OCI-LY7 (cell line): ENCODE results near the gene INSM1. TPM values are rescaled to one million over a fixed set of nuclear protein-coding genes. Genes with fewer than 3 reads are reported as not detected.

Source experiments
- BruUV-seq: library from RNA; stranded (reverse); fragments of 400-500 nt; replicated peaks from 2 replicates; lab custom pipeline; 2021; lab: Mats Ljungman, UMichigan
- CTCF ChIA-PET: fragments of 300-600 bp; sonication (Branson Sonifier 250); formaldehyde crosslinking; loops from one replicate; lab custom pipeline; 2022; ENCODE audit warnings: antibody characterized with exemption; ENCODE audit not compliant: unreplicated experiment; lab: Charles Lee
- POLR2A ChIA-PET: fragments of 300-600 bp; sonication (Branson Sonifier 250); formaldehyde crosslinking; loops from one replicate; lab custom pipeline; 2022; ENCODE audit warnings: antibody characterized with exemption; lab: Charles Lee
- DNase-seq: peaks from one replicate; pipeline ENCODE4 v3.0.0-alpha.2; 2015; ENCODE audit warnings: low spot score
- H2AFZ ChIP-seq: fragments of 200-600 bp; sonication (generic), shearing (Covaris generic); 2 replicates; pipeline ENCODE4 v1.6.1; 2014; ENCODE audit warnings: mild to moderate bottlenecking, antibody characterized with exemption, low read length, moderate library complexity
- H3K27ac ChIP-seq: fragments of 200-600 bp; sonication (generic); 2 replicates; pipeline ENCODE4 v1.5.1; 2014; ENCODE audit warnings: mixed run types, low read depth, mild to moderate bottlenecking, moderate library complexity, low read length, inconsistent platforms; ENCODE audit not compliant: poor library complexity, severe bottlenecking
- H3K36me3 ChIP-seq: fragments of 200-600 bp; sonication (generic); 2 replicates; pipeline ENCODE4 v1.6.1; 2014; ENCODE audit warnings: mild to moderate bottlenecking, antibody characterized with exemption, low read length, moderate library complexity, mixed read lengths; ENCODE audit not compliant: insufficient read depth
- H3K4me1 ChIP-seq: fragments of 200-600 bp; sonication (generic); 2 replicates; pipeline ENCODE4 v1.5.1; 2014; ENCODE audit warnings: mild to moderate bottlenecking, low read length; ENCODE audit not compliant: insufficient read depth, poor library complexity, severe bottlenecking
- H3K4me2 ChIP-seq: fragments of 200-600 bp; sonication (generic); 2 replicates; pipeline ENCODE4 v1.6.1; 2014; ENCODE audit warnings: mild to moderate bottlenecking, low read length
- H3K4me3 ChIP-seq: fragments of 200-600 bp; sonication (generic); 2 replicates; pipeline ENCODE4 v1.5.1; 2014; ENCODE audit warnings: mild to moderate bottlenecking, low read depth, low read length; ENCODE audit not compliant: poor library complexity, severe bottlenecking
- H3K79me2 ChIP-seq: fragments of 200-600 bp; sonication (generic); 2 replicates; pipeline ENCODE4 v1.6.1; 2016; ENCODE audit warnings: low read depth, mild to moderate bottlenecking, low read length, moderate library complexity, mixed read lengths; ENCODE audit not compliant: insufficient read depth
- H3K9me2 ChIP-seq: fragments of 200-600 bp; sonication (generic); 2 replicates; pipeline ENCODE4 v1.6.1; 2016; ENCODE audit warnings: mild to moderate bottlenecking, low read length, mixed read lengths; ENCODE audit not compliant: insufficient read depth
- H3K9me3 ChIP-seq: fragments of 200-600 bp; sonication (generic); 2 replicates; pipeline ENCODE4 v1.6.1; 2014; ENCODE audit warnings: mild to moderate bottlenecking, mixed run types, low read length, mixed read lengths
- H4K20me1 ChIP-seq: fragments of 200-600 bp; sonication (generic); 2 replicates; pipeline ENCODE4 v1.6.1; 2014; ENCODE audit warnings: mild to moderate bottlenecking, antibody characterized with exemption, low read length, moderate library complexity, mixed read lengths; ENCODE audit not compliant: insufficient read depth
- CTCF ChIP-seq: fragments of 200-600 bp; sonication (generic); conservative IDR thresholded peaks from 2 replicates; pipeline ENCODE4 v1.5.1; 2014; ENCODE audit warnings: mild to moderate bottlenecking, antibody characterized with exemption, low read length, moderate library complexity, mixed read lengths
- EZH2phosphoT487 ChIP-seq: fragments of 200-600 bp; sonication (generic); IDR thresholded peaks from 2 replicates; pipeline ENCODE4 v1.6.1; 2018; ENCODE audit warnings: low read depth, borderline replicate concordance, mild to moderate bottlenecking, mixed run types, antibody characterized with exemption, low read length, moderate library complexity, mixed read lengths
- intact Hi-C: fragments of 100-400 bp; cut with micrococcal nuclease; formaldehyde crosslinking; loops from one replicate; pipeline ENCODE4 v1.10.0; 2022; ENCODE audit not compliant: unreplicated experiment
- total RNA-seq, 2 experiments: library from RNA; depleted of rRNA in 1 of 2; stranded (reverse); fragments of >200 nt in 1 of 2; shearing (Covaris generic) in 1 of 2; gene quantifications; 2 replicates each; pipeline ENCODE4 v1.2.3, GENCODE V29; 2014 to 2022

Gene INSM1
- total RNA-seq, 2 experiments from 2014 or later, result not detected

GRCh38 chr20:20395087-20395486 lies 27.2 kb downstream of the INSM1 start:
- POLR2A ChIA-PET, result interaction anchor here (0.6 to 0.7 kb wide), 3 partner anchors 1255 to 1702 kb away, joined by 3 to 8 read pairs (median 4); no protein-coding TSS in a partner anchor
- Histone ChIP-seq H3K79me2 (no peaks in the 10 kb centered on the region), H3K4me3 (no peak overlapping the region), H3K9me2 (no peaks in the 10 kb centered on the region), H3K9me3 (no peaks in the 10 kb centered on the region), H3K4me1 (no peaks in the 10 kb centered on the region), H4K20me1 (no peaks in the 10 kb centered on the region), H3K27ac (no peak overlapping the region), H3K36me3 (no peaks in the 10 kb centered on the region), H3K4me2 (no peak overlapping the region), H2AFZ (no peak overlapping the region)
- no peak for DNase-seq
- BruUV-seq, result no TSS peak
- CTCF ChIA-PET, result no interaction called here
- no peak for TF ChIP-seq EZH2phosphoT487
- no peak for TF ChIP-seq CTCF
- intact Hi-C loops, result no loop called here

- H3K4me1 ChIP-seq, result no peaks in the 10 kb centered on the region
- H3K79me2 ChIP-seq, result no peaks in the 10 kb centered on the region
- BruUV-seq, result no TSS peak
- H3K9me2 ChIP-seq, result no peaks in the 10 kb centered on the region
- no peak overlapping the region for H2AFZ ChIP-seq
- CTCF ChIA-PET, result no interaction called here
- no peaks in the 10 kb centered on the region for H4K20me1 ChIP-seq
- H3K36me3 ChIP-seq, result no peaks in the 10 kb centered on the region
- POLR2A ChIA-PET, result no interaction called here
- no peak for TF ChIP-seq EZH2phosphoT487
- no peak for TF ChIP-seq CTCF
- no peaks in the 10 kb centered on the region for H3K9me3 ChIP-seq
- no peak overlapping the region for H3K4me3 ChIP-seq
- intact Hi-C loops, result no loop called here
- H3K27ac ChIP-seq, result no peak overlapping the region
- DNase-seq, result no peak
- no peak overlapping the region for H3K4me2 ChIP-seq
These were observed 28.1 kb downstream of the INSM1 start for GRCh38 chr20:20395903-20396568.

GRCh38 chr20:20396794-20397193 lies 28.9 kb downstream of the INSM1 start:
- Histone ChIP-seq H3K4me2 (no peak overlapping the region), H4K20me1 (no peaks in the 10 kb centered on the region), H3K4me3 (no peak overlapping the region), H3K27ac (no peak overlapping the region), H3K79me2 (no peaks in the 10 kb centered on the region), H2AFZ (no peak overlapping the region), H3K9me2 (no peaks in the 10 kb centered on the region), H3K9me3 (no peaks in the 10 kb centered on the region), H3K4me1 (no peaks in the 10 kb centered on the region), H3K36me3 (no peaks in the 10 kb centered on the region)
- BruUV-seq, result no TSS peak
- POLR2A ChIA-PET, result no interaction called here
- no peak for DNase-seq
- TF ChIP-seq CTCF (no peak), EZH2phosphoT487 (no peak)
- CTCF ChIA-PET, result no interaction called here
- intact Hi-C loops, result no loop called here
